Activated CD4-positive, alpha-beta T cell treated with anti-CD3 and anti-CD28 coated beads, Interleukin-2, amount 50 U/mL, for 4 hours (primary cell): ENCODE data around the gene BCL2.

Source experiments
- DNase-seq, 2 experiments: peaks; one replicate each; pipeline ENCODE4 v3.0.0-alpha.2; 2020

The BCL2 gene

DNA sequence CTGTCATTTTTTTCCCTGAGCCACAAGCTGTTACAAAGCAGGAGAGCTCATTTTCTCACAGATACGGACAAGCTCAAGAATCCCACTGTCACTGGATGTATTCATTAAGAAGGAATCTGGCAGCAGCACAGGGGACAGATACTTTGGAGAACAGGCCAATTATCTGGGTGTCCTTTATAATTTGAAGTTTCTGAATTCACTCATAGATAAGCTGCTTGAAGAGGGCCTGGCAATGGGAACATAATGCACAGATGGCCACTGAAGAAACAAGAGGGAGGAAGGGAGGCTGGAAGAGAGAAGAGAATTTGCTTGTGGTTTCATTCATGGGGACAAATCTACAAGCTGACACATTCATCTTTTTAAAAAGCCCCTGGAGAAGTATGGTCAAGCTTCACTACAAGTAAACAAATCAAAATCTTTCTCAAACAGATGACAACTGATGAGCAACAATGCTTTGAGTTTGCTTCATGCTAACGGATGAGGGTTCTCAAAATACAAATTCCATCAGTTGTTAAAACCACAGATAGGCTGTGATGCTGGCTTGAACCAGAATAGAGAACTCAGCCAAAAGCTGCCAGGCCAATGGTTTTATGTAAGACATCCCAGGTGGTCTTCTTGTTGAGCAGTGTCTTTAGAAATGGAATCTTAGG lies 11.9 kb downstream of the BCL2 start:
- no peak for DNase-seq

DNA sequence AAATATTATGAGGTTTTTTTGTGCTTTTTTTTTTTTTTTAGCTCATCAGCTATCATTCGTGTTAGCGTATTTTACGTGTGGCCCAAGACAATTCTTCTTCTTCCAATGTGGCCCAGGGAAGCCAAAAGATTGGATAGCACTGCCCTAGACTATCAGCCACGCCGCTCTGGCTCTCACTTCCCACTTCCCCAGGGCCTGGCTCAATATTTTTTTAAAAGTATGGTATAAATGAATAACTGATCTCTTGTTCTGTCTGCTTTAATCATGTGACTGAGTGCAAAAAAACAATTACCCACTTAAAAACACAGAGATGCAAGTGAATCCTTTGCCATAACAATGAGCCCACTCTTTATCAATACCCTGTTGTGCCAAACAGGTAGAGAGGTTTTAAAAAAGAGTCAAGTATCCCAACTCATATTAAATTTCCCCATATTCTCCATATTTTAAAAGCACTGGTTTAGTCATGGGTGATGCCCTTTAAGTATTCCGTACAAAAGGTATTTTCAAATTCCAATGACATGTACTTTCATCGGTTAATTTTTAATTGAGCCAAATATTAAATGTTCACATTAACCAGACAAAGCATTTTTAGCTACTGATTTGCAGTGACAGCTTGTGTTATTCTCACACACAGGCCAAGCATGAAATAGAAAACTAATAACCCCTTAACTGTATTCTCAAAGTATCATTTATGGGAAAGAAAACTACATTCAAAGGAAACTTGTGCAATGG lies 12.6 kb downstream of the BCL2 start:
- DNase-seq: no peak

DNA sequence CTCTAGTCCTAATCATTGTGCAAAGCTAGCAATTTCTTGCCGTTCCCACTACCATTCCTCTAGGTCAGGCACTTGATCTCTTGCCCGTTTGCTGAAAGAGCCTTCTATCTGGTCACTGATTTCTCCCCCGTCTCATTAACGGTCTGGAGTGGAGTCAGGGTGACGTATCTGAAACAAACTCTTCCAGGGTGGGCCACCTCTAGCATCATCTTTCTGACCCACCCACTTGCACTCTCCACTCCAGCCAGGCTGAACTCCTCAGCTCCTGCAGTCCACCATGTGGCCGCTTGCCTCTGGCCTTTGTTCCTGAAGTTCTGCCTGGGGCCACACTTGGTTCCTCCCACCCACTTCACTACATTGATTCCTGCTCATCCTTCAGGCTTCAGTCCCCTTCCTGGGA lies 13.3 kb downstream of the BCL2 start:
- DNase-seq: no peak

DNA sequence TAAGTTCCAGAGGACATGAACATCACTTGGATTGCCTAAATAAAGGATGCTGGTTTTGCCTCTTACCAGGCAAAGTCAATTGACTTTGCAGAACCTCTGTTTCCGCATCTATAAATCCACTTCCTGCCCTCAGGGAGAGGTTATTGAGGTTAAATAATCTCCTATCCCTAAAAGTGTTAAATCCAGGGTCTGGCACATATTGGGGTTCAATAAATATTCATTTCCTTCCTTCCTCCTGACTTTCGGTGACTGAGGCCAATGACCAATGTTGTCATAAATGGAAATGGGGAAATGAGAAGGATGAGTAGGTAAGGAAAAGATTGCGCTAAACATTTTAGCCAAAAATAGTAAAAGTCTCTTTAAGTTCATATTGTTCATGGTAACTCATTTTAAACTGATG lies 16.0 kb downstream of the BCL2 start:
- DNase-seq: no peak

DNA sequence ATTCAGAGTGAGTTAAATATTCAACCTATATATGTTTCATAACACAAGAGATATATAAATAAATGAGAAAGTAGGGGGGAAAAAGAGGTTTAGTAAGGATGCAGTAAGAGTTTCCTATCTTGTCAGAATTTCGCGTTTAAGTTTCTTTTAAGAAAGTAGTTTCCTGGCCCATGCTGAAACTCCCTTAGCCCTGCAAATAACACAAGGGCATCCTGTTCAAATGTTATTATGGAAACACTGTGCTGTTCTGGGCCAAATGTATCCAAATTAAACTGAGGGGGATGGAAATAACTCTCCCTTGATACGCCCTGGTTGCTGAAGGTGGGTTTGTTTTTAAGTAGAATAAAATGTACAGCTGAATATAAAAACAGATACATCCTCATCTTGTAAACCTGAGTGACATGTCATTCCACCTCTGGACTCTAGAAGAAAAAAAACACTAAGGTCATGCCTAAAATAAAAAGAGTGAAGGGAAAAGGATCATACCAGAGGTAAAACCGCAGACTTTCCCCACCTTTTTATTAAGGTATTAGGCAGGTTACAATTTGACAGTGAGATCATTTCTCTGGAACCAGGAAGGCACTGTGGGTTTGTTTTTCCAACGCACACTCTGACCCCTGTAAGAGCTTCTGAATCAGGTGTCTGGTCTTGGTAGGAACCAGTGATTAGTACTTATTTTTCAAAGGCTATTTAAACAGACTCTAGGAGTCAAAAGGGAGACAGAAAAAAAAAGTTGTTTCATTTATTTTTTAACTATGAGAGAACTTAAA lies 16.7 kb downstream of the BCL2 start:
- peak in 1 of 2 experiments; percentile 38 for DNase-seq

DNA sequence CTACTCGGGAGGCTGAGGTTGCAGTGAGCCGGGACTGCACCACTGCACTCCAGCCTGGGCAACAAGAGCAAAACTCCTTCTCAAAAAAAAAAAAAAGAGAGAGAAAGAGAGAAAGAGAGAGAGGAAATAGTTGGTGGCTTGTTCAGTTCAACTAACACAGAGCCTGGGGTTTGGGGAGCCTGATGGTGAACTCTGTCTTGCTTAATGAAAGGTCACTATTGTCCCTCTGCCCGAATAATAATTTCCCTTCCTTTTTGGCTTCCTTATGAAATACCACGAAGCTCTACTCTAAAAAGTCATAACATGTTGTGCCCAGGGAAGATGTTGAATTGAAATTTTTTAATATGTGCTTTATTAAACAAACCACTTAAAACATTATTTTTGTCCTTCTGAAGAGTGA lies 17.3 kb downstream of the BCL2 start:
- DNase-seq: no peak

DNA sequence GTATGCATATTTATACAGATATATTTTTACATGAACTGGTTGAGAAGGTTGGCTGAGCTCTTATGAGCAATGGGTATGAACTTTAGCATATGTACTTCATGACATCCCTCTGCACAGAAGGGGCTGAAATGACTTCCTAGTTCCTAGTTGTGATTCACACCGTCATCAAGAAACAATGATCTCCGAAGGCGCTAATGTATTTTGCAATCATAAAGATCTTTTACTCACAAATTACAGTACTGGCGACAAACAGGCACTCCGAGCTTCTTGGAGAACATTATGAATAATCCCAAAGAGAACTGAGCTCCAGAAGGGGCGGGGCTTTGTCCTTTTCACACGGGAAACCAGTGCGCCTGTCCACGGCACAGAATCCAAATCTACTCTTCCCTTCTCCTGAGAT lies 18.1 kb downstream of the BCL2 start:
- DNase-seq: no peak

DNA sequence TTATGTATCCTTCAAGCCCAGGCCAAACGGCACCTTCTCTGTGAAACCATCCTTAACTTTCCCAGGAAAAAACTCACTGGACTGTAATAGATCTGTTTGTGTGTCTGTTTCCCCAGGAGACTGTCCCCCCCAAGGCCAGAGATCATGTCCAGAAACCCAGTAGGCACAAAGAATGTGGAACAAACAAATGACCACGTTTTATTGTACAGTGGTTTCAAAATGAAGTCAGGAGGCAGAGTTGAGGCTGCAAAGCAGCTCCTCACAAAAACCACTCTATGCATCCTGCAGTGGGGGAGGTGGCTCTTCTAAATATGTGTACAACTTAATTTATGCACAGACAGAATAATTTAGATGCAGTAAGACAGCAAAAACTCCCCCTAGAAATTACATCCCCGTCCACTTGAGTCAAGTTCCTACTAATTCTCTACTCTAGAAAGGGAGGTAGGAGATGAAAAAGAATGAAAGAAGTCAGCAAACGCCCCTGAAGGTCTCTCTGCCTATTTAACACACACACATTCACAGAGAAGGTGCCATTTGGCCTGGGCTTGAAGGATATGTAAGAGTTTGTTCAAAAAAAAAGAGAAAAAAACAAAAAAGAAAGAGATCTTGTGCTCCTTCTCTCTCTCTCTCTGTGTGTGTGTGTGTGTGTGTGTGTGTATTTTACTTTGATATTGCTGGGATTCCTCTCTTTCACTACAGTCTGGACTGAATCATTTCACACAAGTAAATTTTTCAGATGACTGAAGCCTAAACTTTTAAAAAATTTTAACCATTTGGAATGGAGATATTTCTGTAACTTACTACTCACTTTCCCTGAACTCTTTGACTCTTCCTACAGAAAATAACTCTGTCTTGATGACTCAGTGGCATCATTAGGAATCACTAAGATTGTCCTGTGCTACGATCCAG lies 19.5 kb downstream of the BCL2 start:
- DNase-seq: no peak

DNA sequence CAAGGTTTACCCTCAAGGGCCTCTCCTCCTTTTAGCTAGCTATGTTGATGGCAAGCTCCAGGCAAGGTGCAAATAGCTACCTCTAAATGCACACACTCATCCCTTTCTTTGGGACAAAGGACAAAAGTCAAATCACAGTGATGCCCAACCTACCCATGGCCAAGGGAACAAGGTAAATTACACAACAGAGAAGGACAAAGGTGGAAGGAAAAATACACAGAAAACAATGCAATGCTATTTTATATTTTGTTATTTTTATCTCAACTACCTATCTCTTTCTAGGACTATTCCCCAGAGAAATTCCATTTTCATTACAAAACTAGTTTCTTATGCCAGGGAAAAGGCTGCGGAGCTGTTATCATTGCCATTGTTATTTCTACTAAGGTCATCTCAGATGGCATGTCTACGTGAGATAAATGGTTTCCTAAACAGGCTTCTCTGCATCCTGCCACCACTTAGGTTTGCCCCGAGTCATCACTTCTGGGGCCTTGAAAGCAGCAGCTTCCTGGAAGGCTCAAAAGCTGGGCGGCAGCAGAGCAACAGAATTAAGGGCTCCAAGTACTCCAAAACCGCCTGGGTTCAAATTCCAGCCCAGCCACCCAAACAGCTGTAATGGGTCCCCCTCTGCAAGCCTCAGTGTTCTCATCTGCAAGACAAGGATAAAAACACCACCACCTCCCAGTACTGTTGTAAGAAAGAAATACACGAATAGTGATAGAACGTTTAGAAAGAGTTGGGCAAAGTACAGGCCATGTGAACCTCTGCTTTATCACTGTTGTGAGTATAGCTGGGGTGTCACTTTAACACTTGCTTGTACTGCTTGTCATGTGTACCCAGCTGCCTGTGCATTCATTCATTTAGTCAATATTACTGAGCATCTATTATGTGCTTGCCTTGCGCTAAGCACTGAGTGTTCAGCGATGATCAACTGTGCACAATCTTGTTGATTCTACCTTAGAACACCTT lies 20.9 kb downstream of the BCL2 start:
- peak in 1 of 2 experiments; percentile 12 for DNase-seq

DNA sequence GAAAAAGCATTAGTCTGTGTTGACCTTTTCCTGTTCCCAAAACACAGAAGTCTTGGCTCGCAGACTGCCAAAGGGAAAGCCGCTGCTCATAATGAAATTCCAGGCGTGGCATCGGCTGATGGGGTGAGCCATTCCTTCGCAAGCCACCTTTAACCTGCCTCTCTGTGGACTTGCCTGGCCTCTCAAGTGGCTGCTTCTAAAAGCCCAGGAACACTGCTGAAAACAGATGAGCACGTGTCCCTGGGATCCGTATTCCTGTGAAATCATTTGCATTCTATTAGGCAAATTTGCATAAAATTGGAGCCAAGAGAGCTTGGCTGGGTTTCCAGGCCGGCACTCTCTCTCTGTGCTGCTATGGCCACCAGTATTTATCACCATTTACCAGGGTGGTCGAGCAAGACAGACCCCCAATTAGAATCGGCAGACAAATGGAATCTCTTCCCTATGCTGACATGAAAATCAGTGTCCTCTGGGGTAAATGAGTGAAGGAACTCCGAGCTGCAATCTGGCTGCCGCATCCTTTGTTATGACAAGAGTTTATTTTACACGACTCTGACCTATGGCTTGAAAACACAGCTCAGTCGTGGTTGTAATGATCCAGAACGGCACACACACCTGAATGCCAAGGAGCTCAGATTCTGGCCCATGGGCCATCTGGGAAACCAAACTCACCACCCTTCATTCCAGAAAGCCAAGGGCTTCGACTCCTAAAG lies 21.7 kb downstream of the BCL2 start:
- no peak for DNase-seq

DNA sequence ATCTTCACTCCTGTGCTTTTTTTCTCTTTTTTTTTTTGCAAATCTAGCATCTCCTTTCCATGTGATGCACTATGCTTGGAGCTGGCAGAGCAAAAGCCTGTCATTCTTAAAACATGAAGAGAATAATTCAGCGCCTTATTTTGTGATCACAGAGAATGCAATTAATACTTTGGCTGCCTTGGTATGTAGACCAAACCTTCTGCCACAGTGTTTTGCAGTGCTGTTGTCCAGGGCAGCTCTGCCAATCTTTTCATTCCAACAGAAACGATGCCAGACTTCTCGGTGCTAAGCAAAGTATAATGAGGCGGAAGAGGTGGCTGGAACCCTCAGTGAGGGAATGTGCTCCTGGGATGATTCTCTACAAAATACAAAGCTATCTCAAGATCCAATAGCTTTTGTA lies 25.6 kb downstream of the BCL2 start:
- no peak for DNase-seq

DNA sequence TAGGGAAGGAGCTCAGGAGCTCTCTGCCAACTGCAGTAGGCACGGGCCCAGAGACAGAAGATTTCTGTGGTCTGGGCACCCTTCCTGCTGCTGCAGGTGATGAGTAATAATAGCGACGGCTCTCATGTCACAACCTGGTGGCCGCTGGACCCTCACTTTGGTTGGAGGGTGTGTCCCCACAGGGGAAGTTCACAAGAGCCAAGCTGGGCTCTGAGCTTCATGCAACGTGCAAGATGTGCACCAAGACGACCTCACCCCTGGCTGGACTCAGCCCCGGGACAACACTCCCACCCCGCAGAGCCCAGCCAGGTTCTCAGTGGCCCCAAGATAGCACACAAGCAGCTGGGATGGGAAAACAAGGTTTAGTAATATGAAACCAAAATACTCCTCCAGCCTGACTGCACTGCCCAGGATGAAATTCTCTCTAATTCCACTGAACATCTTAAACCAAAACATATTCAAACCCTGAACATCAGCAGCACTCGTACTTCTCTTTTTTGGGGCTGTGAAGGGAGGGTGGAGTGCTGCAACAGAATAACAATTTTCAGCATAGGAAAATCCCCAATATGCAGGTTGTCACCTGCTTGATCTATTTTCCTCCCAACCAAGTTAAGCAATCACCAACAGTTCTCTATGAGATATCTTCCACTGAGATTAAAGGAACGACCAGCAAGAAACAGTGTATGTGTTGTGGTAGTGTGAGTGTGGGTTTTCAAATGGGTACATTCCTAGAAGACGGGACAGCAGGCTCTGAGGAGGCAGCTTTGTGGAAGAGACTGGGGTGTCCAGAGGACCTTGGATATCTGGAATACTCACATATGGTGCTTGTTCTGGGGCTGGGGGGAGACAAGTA lies 26.5 kb downstream of the BCL2 start:
- DNase-seq: peak in 1 of 2 experiments; percentile 6

DNA sequence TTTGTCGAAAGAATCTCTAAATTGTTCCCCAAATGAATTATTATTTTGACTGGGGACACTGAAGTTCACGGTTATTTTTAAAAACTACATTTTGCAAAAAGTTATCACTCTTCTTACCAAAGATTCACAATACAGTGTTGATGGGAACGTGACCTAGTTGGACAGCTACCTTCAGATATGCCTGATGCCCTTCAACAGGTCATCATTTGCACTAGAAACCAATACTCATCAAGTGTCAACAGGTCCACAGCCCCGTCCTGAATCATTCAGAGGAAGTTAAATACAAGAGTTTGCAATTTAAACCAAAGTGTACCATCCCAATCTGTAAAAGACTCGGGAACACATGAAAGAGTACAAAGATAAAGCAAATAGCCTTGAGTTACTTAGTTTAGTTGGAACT lies 28.3 kb downstream of the BCL2 start:
- no peak for DNase-seq

DNA sequence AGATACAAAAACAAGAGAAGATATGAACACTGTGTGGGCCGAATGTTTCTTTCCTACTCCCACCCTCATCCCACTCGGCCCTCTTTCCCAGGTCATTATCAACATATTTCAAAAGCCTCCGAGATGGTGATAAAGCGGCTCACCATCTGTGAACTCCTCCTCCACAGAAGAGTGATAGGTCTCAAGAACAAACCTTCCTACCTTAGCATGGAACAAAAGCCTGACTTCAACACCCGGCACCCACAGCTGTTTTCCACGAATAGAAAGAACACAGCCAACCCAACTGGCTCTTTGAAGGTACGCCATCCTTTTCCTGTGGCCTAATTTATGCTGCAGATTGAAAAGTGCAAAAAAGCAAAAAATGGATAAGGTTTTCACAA lies 28.8 kb downstream of the BCL2 start:
- peak; percentile 40 to 54 for DNase-seq

DNA sequence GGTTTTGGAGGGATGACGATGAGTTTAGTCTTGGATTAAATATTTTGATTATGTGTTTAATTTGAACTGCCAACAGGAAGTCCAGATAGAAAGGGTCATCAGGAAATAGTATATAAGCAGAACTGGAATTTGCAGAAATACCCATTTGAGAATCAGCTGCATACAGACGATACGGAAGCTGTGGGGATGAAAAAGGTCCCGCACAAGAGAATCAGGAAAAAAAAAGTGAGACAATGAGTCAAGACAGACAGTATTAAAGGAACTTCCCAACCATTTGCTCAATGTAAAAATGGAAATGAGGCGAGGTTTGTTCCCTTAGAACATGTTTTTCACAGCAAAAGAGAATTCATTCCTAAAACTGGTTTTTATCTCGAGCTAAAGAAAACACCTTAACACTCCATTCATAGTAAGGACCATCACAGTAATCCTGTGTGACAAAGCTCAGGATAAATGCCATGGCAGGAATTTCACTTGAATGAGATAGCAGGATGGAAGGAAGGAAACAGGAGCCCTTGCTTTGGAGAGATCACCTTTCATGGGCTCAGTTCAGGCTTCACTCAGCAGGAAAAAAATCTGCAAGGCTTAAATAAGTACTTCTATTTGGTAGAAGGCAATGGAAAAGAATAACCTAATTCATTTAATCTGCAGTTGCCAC lies 29.3 kb downstream of the BCL2 start:
- DNase-seq: no peak

DNA sequence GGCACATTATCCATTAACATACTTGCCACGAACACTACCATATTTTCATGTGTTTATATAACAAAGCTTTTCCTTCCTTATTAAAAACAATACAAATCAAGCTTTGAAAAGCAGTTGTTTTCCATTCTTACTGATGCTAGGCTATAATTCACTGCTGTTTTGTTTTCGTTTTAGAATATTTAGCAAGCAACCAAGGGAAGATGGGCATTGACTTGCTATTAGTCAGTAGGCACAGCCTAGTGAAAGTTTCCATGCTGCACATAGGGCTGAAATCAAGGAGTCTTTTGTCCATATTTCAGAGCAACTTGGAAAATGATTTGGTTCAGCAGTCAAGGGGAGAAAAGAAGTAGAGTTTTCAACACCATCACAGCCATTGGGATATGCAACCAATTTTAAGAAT lies 31.3 kb downstream of the BCL2 start:
- DNase-seq: no peak

DNA sequence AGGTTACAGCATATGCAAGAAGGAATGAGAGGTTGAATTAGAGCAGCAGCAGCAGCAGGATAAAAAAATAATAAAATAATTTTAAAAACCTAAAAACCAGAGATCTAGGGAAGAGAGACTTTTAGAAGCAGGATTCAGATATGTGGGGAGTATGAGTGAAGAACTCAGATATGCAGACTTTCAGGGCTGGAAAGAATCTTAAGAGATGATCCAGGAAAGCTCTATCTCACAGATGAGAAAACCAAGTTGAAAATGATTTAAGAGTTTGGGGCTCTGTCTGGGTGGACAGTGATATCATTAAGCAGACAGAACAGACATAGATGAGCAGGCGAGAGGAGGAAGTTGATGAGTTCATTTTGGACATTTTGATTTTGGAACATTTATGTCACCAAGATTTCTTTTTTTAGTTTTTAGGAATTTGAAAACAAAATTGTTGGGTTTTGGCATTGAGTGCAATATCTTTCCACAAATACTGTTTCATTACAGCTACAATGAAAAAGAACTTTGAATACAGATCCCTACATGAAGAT lies 31.8 kb downstream of the BCL2 start:
- no peak for DNase-seq

DNA sequence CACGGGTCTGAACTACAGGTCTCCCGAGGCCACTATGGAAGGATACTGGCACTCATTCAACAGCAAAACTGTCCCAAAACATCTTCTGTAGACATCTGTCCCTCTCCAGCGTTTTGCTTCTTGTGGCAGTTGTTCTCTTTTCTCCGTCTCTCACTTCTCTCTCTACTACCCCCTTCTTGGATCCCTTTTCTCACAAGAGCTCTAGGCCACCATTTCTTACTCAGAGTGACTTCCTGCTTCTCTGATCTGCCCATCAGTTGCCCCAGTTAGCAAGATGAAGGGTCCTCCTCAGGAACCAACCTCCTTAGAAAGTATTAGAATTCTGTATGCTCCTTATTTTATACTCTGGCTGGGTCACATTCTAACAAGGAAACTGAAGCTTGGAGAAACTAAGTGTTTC lies 32.6 kb downstream of the BCL2 start:
- no peak for DNase-seq
